HL-60/S4 (cell line): ENCODE measurements around the gene ABCC3.

Experiments
- in situ Hi-C: fragments of 300-500 bp; cut with MboI; formaldehyde crosslinking; loops from 2 replicates; pipeline ENCODE4 v1.14.3; 2022; ENCODE audit warnings: low sequenced_read_pairs

The ABCC3 gene

DNA sequence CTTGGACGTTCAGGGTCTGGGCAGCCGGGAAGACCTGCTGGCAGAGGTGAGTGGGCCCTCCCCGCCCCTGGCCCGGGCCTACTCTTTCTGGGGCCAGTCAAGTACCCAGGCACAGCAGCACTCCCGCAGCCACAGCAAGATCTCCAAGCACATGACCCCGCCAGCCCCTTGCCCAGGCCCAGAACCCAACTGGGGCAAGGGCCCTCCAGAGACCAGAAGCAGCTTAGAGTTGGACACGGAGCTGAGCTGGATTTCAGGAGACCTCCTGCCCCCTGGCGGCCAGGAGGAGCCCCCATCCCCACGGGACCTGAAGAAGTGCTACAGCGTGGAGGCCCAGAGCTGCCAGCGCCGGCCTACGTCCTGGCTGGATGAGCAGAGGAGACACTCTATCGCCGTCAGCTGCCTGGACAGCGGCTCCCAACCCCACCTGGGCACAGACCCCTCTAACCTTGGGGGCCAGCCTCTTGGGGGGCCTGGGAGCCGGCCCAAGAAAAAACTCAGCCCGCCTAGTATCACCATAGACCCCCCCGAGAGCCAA, 8.6 kb upstream of the ABCC3 start:
- in situ Hi-C loops = no loop called here

DNA sequence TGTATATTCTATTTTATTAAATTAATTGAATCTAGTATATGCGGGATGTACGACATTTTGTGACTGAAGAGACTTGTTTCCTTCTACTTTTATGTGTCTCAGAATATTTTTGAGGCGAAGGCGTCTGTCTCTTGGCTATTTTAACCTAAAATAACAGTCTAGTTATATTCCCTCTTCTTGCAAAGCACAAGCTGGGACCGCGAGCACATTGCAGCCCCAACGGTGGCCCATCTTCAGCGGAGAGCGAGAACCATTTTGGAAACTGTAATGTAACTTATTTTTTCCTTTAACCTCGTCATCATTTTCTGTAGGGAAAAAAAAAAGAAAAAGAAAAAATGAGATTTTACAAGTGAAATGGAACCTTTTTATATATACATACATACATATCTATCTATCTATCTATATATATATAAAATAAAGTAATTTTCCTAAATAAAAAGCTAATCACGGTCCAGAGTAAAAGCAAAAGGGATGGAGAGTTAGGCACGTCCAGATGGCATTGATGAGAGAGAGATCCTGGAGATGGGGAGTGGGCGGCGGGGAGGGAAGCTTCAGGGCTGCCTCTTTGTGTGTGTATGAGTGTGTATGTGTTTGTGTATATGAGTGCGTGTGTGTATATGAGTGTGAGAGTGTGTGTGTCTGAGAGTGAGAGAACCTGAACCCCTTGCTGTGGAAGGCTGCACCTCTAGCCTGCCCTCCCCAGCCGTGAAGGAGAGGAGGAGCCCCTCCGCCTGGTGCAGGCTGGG, 7.5 kb upstream of the ABCC3 start:
- in situ Hi-C loops = no loop called here

DNA sequence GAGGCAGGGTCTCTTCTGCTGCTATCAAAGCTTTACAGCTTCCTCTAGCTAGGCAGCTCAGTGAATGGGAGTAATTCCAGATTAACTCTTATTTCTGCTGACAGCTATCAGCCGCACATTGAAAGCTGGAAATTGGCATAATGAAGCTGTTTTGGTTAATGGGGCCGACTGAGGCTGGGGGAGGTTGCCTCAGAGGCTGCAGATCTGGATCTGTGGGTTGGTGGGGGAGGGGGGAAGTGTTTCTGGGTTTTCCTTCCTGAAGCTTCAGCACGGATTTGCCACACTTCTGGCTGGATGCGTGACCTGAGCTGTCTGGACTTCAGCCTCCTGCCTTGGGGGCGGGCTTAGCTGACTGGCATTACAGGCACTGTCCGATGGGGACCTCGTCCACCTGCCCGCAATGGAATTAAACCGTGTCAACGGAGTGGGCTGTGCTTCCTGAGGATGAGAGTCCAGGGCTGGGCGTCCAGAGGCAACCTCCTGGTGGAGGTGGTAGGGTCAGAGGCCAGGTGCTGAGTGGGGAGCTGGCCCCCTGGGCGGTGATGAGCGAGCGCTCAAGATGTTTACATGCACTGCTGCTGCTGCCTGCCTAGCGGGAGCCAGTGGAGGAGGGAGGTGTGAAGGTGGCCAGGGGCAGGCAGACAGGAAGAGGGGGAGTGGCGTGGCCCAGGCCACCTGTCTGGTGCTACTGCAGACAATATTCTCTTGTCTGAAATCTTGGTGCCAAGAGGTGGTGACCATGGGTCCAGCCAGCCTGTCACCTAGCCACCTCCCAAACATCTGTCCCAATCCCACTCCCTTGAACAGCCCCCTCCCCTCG, 6.7 kb upstream of the ABCC3 start:
- in situ Hi-C loops = no loop called here

DNA sequence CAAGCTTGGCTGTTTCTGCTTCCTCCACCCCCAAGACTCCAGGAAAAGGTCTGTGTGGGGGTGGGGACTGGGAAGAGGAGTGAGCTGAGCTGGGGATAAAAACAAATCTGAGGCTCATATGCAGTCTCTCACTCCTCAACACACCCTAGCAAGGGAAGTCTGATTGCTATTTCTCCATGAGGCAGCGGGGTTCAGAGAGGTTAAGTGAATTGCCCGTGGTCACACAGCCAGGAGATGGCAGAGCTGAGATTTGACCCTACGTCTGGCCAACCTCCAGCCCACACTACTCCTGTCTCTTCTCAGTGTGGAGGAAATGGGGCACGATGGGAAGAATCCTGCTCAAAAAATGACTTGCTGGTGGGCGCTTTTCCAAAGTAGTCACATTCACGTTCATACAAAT, 4.8 kb upstream of the ABCC3 start:
- in situ Hi-C loops = no loop called here

DNA sequence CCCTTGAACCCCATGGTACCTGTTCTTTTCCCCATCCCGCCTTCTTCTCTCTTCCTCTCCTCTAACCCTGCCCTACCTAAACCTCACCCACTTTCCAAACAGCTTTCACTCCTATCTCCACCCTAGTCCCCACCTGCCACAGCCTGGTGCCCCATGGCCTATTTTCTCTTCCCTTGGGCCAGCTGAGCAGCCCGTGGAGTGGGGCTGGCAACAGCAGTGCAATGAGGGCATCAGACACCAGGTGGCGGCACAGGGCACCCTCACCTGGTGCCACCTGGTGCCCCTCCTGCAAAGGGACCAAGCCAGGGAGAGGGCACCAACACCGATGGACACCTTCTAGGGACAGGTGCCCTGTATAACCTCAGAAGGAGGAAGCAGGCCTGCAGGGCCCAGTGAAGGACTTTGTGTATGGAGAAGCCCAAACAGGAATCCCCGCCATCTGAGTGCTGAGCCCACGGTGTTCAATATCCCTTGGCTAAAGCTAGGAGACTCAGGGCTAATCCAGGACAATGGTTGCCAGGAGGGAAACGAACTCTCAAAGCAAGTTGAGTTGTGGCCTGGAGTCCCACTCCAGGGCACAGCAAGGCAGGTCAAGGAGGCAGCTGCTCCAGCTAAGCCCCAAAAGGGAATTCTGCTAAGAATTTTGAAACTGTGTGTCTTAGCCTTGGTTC, 4.0 kb upstream of the ABCC3 start:
- in situ Hi-C loops = no loop called here

DNA sequence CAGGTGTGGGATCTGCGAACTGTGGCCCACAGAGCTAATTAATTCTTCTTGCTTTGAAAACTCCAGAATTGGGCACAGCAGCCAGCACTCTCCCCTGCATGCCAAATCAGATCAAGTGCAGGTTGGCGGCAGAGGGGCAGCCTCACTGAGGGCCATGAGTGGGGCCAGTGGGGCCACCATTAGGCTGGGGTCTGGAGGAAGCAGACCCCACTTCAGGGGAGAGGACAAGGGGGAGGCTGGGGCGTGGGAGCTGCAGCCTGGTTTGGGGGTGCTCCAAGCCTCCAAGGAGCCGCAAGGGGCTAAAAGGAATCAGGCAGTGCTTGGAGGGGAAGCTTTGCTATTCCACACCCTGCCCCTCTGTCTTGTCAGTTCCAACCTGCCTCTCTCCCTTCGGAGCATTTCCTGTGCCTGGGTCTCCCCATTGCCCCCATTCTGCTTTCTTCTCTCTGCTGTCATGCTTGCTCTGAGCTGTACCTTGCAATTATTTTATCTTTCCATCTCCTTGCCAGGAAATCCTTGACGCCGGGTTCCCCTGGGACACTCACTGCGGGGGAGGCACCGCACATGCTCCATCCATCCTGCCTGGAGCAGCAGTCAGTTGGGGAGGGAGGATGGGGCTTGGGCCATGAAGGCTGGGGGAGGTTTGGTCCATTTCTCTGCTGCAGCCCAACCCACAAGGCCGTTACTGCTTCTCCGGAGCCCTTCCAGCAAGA, 3.3 kb upstream of the ABCC3 start:
- in situ Hi-C loops = no loop called here

DNA sequence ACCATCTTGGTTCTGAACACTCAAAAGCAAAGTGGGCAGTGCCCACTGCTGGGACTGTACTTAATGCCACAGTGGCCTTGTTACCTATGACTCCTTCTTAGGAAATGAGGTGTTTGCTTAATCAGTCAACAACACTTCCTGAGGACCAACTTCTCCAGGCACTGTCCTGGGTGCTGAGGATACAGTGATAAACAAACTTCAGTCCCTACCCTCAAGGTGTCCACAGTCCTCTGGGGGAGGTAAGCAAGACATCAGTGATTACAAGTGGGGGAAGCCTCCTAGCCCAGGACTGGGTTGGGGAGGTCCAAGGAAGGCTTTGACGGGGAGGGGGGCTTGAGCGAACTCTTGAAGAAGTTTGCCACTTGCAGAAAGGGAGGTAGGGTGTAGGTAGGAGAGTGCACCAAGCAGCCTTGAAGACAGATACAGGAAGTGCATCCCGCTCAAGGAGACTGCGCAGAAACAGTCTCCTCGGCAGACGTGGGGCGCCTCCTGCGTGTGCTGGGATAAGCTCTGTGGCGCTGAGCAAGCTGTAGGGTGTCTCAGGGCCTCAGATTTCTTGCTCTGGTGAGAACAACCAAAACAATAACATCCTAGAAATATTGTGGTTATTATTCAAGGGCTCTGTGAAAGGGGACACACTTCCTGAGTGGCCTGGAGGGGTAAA, 2.6 kb upstream of the ABCC3 start:
- in situ Hi-C loops = no loop called here

DNA sequence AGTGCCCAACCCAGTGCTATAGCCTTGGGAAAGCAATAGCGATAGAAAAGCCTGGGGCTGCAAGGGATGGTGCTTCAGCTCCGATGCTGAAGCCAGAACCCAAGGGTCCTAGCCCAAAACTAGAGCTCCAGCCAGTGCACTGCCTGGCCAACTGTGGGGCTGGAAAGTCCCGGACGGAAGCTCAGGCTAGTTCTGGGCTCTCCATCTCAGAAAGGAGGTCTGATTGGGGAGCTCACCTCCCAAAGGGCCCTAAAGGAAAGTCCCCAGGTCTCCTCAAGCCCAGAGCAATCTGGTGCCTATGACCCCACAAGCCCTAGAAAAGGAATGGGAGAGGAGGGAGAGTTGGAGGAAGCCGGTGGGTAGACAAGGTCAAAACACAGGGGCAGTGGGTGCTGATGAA, 2.0 kb upstream of the ABCC3 start:
- in situ Hi-C loops = no loop called here

DNA sequence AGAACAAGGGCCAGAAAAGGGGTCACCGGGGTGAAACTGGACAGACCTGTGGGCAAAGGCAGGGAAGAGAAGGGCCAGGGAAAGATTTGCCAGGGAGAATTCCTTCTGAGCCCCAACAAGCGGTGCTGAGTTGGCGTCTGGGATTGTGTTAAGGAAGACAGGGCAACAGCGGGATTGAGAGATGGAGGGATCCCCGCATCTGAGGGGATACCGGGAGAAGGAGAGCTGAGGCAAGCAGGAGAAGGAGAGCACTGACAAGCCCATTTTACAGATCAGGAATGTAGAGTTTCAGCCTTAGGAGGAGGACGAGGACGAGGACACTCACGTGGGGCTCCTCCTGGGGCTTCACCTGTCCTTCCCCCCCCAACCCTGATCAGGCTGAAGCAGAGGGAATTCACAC, 998 bp upstream of the ABCC3 start:
- in situ Hi-C loops = no loop called here

DNA sequence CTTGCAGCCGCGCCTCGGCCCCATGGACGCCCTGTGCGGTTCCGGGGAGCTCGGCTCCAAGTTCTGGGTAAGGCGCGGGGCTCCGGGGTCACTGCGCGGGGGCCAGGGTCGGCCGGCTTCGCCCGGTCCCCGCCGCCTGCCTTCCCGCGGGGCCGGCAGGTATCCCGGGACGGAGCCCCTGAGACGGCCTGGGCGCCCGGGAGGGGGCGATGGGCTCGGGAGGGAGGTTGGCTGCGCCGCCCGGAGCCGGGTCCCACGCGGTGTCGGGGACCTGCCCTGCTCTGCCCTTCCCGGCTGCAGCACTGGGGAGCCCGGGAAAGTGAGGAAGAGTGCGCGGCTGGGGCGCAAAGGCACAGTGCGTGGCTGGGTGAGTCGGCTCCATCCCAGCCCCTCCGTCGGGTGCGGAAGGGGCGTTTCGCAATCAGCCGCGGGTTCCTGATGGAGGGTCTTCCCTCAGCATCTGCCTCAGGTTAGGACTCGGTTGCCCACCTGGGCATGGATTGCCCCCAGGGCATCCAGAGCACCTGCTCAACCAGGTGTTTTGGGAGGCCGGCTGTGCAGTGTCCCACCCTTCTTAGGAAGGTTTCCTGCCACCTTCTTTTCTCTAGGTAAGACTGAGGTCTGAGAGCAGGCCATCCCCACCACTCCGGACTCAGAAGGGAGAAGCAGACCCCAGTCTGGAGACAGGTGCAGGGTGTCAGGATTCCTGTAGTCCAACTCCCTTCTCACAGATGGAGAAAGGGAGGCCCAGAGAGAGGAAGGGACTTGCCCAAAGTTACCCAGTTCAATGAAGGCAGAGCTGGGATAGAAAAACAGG, 442 bp downstream of the ABCC3 start:
- in situ Hi-C loops = no loop called here

DNA sequence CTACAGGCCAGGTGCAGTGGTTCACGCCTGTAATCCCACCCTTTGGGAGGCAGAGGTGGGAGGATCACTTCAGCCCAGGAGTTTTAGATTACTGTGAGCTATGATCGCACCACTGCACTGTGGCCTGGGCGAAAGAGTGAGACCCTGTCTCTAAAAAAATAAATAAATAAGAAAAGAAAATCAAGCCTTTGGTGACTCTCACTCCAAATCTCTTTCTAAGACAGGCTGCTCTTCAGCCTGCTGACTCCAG, 976 bp downstream of the ABCC3 start:
- in situ Hi-C loops = no loop called here

DNA sequence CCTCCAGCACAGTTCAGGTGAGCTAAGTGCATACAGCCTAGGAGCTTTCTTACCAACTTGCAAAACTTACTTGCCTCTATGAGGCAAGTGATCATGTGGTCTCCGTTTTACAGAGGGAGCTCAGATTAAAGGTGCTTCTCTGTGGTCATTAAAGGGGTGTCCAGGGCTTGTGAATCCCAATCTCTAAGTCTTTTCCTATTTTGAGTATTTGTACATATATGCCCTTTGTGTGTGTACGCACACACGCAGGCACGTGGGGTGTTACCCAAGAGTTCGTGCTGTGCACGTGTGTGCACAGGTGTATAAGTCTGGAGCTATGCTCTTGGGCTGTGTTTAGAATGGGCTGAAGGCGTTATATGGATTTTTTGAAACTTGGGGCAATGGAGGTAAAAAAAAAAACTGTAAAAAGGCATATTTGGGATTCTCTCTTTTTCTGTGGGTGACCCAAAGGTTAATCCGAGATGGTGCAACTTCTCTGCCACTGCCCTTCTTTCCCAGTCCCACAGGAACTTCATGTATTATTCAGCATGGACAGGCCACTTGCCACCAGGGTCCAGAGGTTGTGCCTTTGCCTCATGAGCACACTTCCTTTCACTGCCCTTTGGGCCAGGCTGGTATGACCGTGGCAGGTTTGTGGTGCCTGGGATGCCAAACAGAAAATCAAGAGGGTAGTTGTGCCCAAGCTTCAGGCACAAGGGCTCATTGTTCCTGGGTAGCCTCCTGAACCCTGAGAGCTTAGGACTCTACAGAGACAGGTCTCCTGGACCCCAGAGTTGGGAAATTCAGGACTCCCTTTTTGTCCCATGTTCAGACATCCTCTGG, 1.5 kb downstream of the ABCC3 start:
- in situ Hi-C loops = no loop called here

DNA sequence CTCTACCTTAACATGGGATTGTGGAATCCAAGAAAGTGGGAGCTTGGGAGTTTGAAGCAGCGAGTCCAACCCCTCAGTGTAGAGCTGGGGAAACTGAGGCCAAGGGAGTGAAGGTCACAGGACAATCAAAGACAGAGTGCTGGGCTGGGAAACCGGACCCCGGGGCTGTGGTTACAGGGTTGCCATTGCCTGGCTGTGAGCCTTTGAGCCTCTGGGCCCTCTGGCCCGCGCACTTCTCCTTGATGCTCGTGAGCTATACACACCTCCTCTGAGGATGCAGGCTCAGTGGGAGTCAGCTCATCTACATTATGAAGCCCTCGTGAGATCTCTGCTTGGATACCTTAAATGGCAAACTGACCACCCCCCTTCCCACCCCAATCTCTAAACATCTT, 2.1 kb downstream of the ABCC3 start:
- in situ Hi-C loops = no loop called here

DNA sequence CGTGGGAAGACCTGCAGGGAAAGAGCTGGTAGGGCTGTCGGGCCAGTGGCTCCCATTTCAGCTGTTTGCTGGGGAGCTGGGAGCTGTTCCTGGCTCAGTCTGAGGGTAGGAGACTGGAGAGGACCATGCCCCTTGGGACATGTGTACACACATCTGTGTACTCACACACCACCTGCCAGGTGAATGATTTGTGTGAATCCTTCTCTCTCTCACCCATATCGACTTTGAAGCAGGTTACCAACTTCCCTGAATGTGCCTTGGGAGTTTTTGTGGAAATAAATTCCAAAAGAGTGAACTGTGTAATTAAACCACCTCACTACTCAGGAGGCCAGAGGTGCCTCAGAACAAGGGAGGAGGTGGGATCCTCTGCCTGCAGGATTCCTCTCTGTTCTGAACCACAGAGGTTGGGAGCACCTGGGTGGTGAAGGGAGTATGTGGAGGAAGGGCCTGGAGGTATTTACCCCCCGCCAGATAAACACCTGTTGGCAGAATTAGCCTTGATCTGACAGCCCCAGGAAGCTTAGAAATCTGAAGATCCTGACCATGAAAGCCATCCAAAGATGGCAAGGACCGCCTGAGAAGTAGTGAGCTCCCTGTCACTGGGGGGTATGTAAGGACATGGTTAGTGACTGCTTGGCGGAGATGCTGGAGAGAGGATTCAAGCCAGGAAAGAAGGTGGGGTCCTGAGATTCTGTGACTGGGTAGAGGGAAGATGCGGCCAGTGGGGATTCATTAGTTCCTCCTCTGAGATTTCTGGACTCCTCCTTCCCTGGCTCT, 3.3 kb downstream of the ABCC3 start:
- in situ Hi-C loops = no loop called here

DNA sequence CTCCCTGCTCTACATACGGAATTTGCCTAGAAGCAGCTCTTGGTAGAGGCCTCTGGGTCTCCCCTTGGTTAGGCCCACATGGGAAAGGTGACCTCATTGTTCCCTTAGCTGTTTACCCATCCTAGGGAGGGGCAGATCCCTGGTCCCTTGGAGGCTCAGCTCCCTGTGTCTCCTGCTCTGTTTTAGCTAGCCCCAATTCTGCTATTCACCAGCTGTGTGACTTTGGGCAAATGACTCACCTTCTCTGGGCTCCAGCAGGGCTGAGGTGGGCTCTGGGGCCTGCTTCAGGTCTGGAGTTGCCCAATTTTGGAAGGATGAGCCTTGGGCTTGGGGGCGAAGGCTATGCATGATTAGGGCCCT, 3.9 kb downstream of the ABCC3 start:
- in situ Hi-C loops = no loop called here

DNA sequence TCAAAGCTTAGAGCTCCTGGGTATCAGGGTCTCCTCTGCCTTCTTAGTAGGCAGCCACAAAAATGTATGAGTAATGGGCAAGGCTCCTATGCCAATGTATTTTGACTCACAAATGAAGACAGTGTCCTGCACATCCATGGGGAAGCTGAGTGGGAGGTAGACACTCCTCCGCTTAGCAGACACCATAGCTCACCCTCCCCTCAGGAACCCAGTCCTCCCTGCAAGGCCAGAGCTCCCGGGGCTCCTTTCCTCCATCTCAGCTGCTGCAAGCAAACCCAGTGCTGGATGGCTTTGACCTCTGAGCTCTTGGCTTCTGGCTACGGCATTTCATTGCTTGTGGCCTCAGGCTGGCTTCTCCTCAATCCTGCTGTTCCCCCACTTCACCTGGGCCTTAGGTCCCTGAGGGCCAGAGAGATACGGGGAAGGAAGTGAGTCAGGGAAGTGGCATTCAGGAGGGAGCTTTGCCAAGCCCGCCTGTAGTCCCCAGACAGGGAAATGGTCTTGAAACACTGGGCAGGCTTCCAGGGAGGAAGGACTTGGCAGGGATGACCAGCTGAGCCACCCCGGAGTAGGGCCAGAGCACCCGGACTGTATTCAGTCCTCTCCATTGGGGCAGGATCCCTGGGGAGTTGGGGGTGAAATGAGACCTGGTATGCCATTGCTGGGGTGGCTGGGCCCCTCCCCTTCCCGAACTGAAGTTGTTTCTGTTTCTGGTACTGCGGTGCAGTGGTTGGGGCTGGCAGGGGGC, 4.5 kb downstream of the ABCC3 start:
- in situ Hi-C loops = no loop called here

DNA sequence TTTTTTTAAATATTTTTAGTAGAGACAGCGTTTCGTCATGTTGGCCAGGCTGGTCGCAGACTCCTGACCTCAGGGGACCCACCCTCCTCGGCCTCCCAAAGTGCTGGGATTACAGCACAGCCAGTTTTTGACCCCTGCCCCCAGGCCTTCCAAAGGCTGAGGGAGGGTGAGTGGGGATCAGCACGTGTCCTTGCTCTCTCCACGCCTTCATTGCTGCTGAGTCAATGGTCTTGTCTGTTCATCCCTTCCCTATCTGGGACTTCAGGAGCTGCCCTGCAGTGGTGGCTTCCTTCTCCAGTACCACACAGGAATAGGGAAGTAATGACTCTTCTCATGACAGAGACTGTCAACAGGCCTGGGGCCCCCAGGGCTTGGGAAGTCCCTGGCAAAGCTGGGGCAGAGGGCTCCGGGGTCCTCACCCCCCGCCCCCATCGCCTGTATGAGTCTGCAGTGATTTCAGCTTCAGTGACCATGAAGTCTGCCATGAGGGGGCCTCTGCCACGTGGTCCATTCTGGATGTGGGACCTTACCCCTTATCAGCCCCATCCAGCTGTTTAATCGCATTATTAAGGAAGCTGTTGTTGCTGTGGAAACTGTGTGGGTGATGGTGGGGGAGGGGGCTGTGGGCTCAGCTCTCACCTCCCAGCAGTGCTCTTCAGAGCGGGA, 6.1 kb downstream of the ABCC3 start:
- in situ Hi-C loops = no loop called here
